GM18517 (cell line): ENCODE data around the gene ITGB1.
A peak's percentile ranks its signal among the peaks of the same experiment; 100 is the strongest.

Source experiments
- ATAC-seq: cut with Tn5 transposase; IDR thresholded peaks from one replicate; pipeline ENCODE4 v1.9.1; 2021; ENCODE audit warnings: mild to moderate bottlenecking, moderate library complexity; ENCODE audit not compliant: unreplicated experiment

The ITGB1 gene

GRCh38 chr10:32956365-32957197, 1.4 kb downstream of the ITGB1 start:
- no peak for ATAC-seq

DNA sequence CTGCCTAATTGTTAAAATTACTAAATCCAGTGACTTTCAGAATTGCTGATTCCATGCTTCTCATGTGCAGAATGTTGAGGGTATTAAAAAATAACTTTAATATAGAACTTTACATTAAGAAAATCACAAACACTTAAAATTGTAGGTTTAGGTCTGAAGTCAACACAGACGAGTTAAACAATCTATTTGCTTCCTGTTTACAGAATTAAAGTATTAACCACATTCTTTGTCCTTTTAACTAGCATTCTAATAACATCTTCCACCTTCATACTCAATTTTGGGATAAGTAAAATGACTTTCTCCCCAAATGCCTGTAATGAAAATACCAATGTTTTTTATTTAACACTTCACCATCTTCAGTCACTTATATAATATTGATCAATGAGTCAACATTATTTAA, 2.2 kb downstream of the ITGB1 start:
- no peak for ATAC-seq

DNA sequence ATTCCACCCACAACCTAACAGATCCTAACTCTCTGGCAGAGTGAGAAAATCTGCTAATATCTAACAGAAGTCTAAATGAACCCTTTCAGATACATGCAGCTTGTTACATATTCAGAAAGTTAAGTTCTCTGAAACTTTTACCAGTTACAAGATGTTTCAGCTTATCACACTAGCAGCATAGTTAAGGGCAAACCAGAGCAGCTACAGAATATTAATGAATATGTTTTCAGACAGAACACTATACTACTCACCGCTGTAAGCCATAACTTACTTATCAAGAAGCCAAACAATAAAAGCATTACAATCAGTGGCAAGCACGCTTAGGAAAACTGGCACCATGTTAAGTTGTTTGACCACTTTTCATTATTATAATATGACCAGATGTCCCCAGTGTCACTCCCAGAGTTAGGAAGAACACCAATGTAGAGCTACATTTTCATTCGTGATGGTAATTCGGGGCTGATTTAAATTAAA, 2.7 kb downstream of the ITGB1 start:
- no peak for ATAC-seq

GRCh38 chr10:32954545-32955298, 3.3 kb downstream of the ITGB1 start:
- ATAC-seq = no peak

DNA sequence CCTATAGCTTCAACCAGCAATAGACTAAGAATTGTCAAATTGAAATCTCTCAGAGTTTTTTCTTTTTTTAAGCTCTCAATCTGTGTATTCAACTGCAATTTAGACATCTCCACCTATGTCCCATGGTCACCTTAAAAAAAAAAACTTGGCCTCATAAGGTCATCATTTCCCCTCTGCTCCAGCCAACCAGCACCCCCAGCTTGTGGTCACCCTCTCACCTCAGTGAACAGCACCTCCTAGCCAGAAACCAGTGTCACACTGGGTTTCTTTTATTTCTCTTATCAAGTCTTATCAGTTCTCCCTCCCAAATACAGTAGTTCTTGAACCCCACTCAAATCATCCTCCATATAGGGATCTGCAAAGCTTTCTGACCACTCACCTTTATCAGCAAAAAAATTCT, 4.0 kb downstream of the ITGB1 start:
- no peak for ATAC-seq

GRCh38 chr10:32953277-32953927, 4.6 kb downstream of the ITGB1 start:
- no peak for ATAC-seq

DNA sequence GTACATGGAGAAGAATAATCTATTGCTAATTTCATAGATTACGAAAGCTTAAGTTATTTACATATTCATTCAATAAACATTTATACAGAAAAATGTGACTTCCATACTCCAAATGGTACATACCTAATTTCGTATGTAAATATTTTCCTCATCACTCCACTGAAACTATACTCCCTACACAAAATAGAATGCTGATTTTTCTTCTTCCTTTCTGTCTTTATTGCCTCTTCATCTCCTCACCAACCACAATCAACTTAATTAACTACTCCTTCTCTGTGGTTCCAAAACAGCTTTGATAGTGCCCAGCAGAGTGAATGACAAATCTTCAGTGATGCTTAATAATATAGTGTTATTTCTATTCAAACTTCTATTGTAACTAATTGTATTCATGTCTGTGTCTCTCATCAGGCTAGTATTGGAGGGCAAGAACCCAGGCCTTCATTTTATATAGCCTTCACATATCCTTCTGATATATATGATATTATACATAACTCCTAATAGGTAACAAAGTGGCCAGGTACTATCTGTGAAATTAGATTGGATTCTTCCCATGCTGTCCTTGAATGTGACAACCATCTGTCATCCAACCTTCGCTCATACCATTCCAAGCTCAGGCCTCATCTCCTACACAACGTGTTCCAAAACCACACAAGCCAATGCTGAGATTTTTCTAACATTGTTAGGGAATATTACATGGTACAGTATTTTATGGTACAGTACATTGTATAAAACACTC, 5.3 kb downstream of the ITGB1 start:
- no peak for ATAC-seq

DNA sequence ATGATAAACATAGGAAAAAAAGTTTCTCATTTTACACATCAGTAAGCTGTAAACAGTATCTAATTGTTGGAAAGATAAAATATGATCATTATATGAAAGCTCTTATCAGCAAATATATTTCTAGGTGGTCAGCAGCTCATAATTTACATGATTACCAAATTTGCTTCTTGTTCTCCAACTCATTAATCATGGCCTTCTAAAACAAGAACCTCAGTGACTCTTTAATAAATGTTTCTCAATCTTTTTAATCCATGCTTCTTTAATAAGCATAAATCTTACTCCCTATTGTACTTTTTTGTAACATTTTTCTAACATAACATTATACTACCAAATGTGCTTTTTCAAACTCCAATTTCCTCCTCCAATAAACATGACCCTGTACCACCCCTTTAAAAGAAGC, 5.9 kb downstream of the ITGB1 start:
- ATAC-seq = no peak

- no peak for ATAC-seq
Measured at GRCh38 chr10:32951111-32951510, 6.9 kb downstream of the ITGB1 start.

GRCh38 chr10:32950591-32951108, 7.4 kb downstream of the ITGB1 start:
- no peak for ATAC-seq

DNA sequence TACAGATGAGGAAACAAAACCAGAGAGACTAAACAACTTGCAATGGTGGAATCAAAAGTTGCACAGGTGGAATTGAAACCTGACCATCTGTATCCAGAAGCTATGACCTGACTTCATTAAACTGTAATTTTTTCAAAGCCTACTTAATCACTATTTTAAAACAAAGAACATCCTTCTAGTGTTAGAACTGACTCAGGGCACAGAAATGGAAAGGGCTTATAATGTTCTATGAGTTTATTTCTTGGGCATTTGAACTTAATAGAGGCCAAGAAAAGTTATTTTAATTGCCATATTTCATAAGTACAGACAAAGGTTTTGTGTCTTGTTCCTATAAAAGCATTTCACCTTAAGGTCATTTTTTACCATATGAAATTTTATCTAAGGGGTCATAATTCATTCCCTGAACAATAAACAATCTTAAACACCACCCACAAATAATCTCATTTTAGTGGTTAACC, 8.8 kb downstream of the ITGB1 start:
- ATAC-seq = no peak

GRCh38 chr10:32948451-32948850, 9.6 kb downstream of the ITGB1 start:
- no peak for ATAC-seq

DNA sequence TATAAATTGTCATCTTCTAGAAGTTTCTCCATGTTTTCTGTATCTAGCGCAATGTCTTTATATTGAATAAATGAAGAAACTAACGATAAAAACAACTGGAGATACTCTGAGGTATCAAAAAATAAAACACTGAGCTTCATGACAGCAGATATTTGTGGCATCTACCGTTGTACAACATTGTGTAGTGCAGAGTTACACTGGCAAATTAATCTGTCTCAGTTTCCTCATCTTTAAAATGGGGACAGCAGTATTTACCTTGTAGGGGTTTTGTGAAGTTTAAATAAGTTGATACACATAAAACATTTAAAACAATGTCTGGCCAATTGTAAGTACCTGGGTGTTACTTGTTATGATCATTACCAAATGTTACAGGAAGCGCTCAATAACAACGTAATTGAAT, 10.4 kb downstream of the ITGB1 start:
- no peak for ATAC-seq

- no peak for ATAC-seq
Measured at GRCh38 chr10:32946108-32946507, 11.9 kb downstream of the ITGB1 start.

GRCh38 chr10:32943854-32944661, 14.0 kb downstream of the ITGB1 start:
- no peak for ATAC-seq

GRCh38 chr10:32943395-32943794, 14.6 kb downstream of the ITGB1 start:
- ATAC-seq = peak; percentile 69

DNA sequence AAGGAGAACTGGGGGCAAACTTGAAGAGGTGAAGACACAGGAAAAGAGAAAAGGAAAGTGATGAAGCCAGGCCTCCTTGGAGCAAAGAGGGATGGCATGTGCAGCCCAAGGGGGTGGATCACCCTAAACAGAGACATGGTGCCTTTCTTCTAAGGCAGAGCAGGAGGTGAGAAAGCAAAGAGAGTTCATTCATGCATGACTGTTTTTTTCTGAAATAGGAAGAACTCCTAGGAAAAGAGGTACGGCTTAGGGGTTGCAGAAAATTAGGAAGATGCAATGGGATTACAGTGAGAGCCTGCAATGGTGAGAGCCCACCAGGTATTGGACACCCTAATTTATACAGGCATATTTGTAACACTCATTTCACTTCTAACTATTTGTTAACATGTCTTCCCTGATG, 15.9 kb downstream of the ITGB1 start:
- no peak for ATAC-seq

GRCh38 chr10:32941357-32941756, 16.7 kb downstream of the ITGB1 start:
- no peak for ATAC-seq

DNA sequence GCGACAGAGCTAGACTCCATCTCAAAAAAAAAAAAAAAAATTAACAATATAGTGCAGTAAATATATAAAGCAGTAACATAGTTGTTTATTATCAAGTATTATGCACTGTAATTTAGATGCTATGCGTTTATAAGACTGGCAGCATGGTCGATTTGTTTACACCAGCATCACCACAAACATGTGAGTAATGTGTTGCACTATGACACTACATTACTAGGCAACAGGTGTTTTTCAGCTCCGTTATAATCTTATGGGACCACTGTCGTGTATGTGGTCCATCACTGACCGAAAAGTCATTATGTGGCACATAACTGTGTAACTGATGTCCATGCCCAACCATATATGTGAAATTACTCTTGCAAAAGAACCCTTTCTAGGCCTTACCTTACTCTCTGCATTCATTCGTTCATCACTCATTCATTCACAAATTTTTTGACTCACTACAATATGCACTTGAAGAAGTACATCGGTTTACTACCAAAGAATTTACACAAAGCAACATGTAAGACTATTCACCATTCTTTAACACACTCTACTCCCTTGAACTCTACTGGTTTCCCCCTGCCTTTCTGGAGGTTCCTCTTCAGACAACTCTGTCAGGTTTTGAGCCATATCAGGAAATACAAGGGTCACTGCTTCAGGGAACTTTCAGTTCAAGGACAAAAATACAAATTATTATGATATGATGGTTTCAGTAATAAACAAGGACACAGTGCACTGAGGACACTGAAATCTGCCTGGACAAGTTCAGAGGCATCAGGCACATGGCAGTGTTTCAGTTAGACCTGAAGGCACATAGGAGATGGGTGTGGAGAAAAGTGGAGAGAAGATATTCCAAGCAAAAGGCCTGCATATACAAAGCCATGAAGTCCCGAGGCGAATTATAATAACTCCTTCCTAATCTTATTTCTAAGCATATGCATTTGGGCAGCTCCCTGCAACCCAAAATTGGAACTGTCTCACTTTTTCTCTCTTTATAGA, 17.4 kb downstream of the ITGB1 start:
- ATAC-seq = no peak
